Measurements from ENCODE around the gene IRAK2.

IRAK2 gene

GRCh38 chr3:10189557-10190354 is 25.0 kb downstream of the IRAK2 start:
- Histone ChIP-seq H3K27ac (peak overlapping the region; percentile 70 to 90), H3K4me3 (peak overlapping the region; percentile 16)

GRCh38 chr3:10192953-10193691 is 28.4 kb downstream of the IRAK2 start:
- H3K4me3 ChIP-seq: no peak overlapping the region
- H3K27ac ChIP-seq: peak overlapping the region; percentile 88 to 92
- TF ChIP-seq CTCF (IDR thresholded peaks at IDR 0.05): no peak
- no peak for DNase-seq (ENCODE audit: low spot score)

More at GRCh38 chr3:10189557-10190354, 25.0 kb downstream of the IRAK2 start:
- peak; percentile 94 for DNase-seq (ENCODE audit: low spot score)
- TF ChIP-seq CTCF (IDR thresholded peaks at IDR 0.05): no peak

GRCh38 chr3:10193692-10194327 is 29.1 kb downstream of the IRAK2 start:
- Histone ChIP-seq H3K27ac (peak overlapping the region; percentile 88 to 92), H3K4me3 (no peak overlapping the region)
- no peak for TF ChIP-seq CTCF (IDR thresholded peaks at IDR 0.05)
- no peak for DNase-seq (ENCODE audit: low spot score)

DNA sequence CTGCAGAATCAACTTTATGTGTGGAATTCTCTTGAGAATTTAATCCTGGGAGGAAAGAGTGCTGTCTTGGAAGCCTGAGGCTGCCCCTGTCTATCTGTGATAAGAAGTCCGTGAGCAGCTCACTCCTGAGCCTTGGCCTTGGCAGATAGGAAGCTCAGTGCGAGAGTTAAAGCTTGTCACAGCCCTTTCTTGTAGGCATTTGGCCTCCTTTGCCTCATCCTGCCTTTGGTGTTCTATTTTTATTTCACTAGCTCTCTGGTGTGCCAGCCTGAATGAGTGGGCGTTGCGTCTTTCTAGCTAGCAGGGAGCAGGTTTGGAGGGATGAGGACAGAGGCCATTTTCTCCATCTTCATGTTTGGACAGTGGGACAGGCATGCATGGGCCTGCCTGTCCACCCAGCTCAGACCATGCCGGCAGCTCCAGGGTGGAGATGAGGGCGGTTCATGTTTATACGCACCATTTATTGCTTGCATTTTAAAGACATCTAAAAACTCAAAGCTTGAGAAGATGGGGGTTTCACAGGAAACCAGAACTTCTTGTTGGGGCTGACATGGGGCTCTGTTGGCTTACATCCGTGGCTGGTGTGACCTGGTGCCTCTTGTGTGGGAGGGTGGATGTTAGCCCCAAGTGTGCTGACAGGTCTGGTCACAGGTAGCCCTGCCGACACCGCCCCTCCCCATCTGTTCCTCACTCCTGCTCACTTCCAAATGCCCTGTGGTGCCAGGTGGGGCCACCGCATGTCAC is 29.8 kb downstream of the IRAK2 start:
- peak overlapping the region; percentile 88 to 92 for H3K27ac ChIP-seq
- peak; percentile 81 for DNase-seq (ENCODE audit: low spot score)
- no peak for TF ChIP-seq CTCF (IDR thresholded peaks at IDR 0.05)
- no peak overlapping the region for H3K4me3 ChIP-seq

DNA sequence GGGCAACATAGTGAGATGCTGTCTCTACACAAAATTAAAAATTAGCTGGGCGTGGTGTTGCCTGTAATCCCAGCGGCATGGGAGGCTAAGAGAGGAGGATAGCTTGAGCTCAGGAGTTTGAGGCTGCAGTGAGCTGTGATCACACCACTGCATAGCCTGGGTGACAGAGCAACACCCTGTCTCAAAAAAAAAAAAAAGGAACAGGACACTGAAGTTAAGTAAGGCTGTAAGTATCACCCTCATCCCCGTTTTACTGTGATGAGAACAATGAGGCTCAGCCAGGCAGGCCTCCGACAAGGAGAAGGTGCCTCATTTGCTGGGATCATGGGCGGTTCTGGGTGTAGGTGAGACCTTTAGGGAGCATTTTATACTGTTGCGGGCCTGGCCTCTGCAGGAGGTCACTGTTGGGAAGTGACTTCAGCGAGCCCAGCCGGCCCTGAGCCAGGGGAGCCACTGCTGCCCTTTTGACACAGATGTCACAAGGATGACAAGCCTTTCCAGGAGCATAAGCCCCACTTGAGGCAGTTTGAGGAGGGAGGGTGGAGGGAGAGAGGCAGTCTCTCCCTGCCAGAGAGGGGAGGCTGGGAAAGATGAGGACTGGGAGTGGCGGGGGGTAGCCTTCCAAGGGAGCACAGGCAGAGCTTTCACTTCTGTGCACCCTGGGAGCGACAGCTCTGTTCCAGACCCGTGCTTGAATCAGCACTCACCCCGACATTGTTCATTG is 30.8 kb downstream of the IRAK2 start:
- Histone ChIP-seq H3K27ac (peak overlapping the region; percentile 88 to 92), H3K4me3 (no peak overlapping the region)
- DNase-seq (ENCODE audit: low spot score): no peak
- no peak for TF ChIP-seq CTCF (IDR thresholded peaks at IDR 0.05)

- Histone ChIP-seq H3K4me3 (no peak overlapping the region), H3K27ac (peak overlapping the region in 1 of 2 donors; percentile 92)
- TF ChIP-seq CTCF (IDR thresholded peaks at IDR 0.05): no peak
- DNase-seq (ENCODE audit: low spot score): no peak
Observed at GRCh38 chr3:10196389-10197052, 31.8 kb downstream of the IRAK2 start.
